B cell (primary cell): ENCODE data around the gene SDR42E1.

ENCODE experiments used
- CTCF ChIP-seq: fragments of 200-600 bp; IDR thresholded peaks from one replicate; pipeline ENCODE4 v1.8.0; 2022; ENCODE audit warnings: antibody characterized with exemption, mild to moderate bottlenecking
- EZH2 ChIP-seq: IDR thresholded peaks from 2 replicates; pipeline ENCODE4 v1.6.1; 2012; ENCODE audit warnings: borderline replicate concordance, low read depth, mild to moderate bottlenecking, moderate library complexity, low read length; ENCODE audit not compliant: insufficient read depth, poor library complexity, severe bottlenecking

GRCh38 chr16:82006036-82006435 lies 5.2 kb downstream of the SDR42E1 start:
- TF ChIP-seq EZH2 (no peak), CTCF (no peak)
